ENCODE measurements around the gene HACL1.

DNA sequence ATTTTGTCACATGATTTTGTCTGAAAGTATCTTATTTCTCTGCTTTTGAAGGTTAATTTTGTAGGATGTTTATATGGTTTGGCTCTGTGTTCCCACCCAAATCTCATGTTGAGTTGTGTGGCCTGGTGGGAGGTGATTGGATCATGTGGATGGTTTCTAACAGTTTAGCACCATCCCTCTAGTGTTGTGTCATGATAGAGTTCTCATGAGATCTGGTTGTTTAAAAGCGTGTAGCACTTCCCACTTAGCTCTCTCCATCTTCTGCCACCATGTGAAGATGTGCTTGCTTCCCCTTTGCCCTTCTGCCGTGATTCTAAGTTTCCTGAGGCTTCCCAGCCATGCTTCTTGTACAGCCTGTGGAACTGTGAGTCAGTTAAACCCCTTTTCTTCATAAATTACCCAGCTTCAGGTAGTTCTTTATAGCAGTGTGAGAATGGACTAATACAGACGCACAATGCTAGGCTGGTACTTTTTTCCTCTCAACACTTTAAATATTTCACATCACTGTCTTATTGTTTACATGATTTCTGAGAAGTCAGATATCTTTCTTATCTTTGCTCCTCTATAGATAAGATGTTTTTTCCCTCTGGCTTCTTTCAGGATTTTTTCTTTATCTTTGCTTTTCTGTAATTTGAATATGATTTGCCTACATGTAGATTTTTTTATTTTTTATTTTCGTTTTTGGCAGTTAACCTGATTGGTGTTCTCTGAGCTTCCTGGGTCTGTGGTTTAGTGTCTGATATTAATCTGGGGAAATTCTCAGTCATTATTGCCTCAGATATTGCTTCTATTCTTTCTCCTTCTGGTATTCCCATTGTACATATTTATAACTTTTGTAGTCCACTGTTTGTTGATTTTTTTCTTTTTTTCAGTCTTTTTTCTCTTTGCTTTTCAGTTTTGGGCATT is 22.4 kb upstream of the HACL1 start:
- TF ChIP-seq, protein P1, sequence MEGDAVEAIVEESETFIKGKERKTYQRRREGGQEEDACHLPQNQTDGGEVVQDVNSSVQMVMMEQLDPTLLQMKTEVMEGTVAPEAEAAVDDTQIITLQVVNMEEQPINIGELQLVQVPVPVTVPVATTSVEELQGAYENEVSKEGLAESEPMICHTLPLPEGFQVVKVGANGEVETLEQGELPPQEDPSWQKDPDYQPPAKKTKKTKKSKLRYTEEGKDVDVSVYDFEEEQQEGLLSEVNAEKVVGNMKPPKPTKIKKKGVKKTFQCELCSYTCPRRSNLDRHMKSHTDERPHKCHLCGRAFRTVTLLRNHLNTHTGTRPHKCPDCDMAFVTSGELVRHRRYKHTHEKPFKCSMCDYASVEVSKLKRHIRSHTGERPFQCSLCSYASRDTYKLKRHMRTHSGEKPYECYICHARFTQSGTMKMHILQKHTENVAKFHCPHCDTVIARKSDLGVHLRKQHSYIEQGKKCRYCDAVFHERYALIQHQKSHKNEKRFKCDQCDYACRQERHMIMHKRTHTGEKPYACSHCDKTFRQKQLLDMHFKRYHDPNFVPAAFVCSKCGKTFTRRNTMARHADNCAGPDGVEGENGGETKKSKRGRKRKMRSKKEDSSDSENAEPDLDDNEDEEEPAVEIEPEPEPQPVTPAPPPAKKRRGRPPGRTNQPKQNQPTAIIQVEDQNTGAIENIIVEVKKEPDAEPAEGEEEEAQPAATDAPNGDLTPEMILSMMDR (IDR thresholded peaks at IDR 0.05; ENCODE audit: poor library complexity) = no peak
- TF ChIP-seq EZH2phosphoT487 (IDR thresholded peaks at IDR 0.05; ENCODE audit: low read depth, severe bottlenecking, unreplicated experiment) = no peak

Data from hepatocyte (in vitro differentiated cells).